Body of pancreas (tissue), 4 donors: Measurements from ENCODE around the gene TMEM106C.

ENCODE experiments used
- POLR2A ChIP-seq, 3 donors: fragments of 450-650 bp; IDR thresholded peaks; one replicate each; pipeline ENCODE4 v1.6.1; 2016; ENCODE audit warnings: antibody characterized with exemption in 3 of 3, mild to moderate bottlenecking in 2 of 3
- TF ChIP-seq, protein P1 (sequence below), 7 experiments: fragments of 450-650 bp in 4 of 7; fragments of 200-600 bp in 3 of 7; sonication (generic) in 3 of 7; IDR thresholded peaks; one replicate each; pipeline ENCODE4 v1.5.1; 2016 to 2019; ENCODE audit warnings: antibody characterized with exemption in 7 of 7

DNA sequence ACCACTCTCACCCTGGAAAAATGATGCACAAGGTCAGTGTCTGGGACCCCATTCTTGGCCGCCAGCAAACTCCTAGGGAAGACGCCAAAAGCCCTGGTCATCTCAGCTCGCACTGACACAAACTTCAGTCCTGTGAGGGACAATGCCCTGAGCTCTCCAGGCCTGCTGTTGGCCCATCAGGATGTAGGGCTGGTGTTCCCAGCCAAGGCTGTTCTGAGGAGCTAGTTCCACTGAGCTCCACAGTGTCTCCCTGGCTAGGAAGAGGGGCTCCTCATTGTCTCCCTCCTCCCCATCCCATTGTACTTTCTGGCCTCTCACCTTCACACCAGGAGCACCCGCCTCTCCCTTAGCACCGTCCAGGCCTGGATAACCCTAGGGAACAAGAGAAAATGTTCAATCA lies 30.1 kb downstream of the TMEM106C start:
- TF ChIP-seq, protein P1, sequence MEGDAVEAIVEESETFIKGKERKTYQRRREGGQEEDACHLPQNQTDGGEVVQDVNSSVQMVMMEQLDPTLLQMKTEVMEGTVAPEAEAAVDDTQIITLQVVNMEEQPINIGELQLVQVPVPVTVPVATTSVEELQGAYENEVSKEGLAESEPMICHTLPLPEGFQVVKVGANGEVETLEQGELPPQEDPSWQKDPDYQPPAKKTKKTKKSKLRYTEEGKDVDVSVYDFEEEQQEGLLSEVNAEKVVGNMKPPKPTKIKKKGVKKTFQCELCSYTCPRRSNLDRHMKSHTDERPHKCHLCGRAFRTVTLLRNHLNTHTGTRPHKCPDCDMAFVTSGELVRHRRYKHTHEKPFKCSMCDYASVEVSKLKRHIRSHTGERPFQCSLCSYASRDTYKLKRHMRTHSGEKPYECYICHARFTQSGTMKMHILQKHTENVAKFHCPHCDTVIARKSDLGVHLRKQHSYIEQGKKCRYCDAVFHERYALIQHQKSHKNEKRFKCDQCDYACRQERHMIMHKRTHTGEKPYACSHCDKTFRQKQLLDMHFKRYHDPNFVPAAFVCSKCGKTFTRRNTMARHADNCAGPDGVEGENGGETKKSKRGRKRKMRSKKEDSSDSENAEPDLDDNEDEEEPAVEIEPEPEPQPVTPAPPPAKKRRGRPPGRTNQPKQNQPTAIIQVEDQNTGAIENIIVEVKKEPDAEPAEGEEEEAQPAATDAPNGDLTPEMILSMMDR (IDR thresholded peaks at IDR 0.05) = no peak
- TF ChIP-seq POLR2A (IDR thresholded peaks at IDR 0.05) = no peak
